ENCODE measurements around the gene PEX11A. TPM values are rescaled to one million over a fixed set of nuclear protein-coding genes. Genes with fewer than 3 reads are reported as not detected.

The PEX11A gene, protein sequence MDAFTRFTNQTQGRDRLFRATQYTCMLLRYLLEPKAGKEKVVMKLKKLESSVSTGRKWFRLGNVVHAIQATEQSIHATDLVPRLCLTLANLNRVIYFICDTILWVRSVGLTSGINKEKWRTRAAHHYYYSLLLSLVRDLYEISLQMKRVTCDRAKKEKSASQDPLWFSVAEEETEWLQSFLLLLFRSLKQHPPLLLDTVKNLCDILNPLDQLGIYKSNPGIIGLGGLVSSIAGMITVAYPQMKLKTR
- 6.3 to 7.3 TPM (median 6.5 TPM) in 3 replicates for total RNA-seq

DNA sequence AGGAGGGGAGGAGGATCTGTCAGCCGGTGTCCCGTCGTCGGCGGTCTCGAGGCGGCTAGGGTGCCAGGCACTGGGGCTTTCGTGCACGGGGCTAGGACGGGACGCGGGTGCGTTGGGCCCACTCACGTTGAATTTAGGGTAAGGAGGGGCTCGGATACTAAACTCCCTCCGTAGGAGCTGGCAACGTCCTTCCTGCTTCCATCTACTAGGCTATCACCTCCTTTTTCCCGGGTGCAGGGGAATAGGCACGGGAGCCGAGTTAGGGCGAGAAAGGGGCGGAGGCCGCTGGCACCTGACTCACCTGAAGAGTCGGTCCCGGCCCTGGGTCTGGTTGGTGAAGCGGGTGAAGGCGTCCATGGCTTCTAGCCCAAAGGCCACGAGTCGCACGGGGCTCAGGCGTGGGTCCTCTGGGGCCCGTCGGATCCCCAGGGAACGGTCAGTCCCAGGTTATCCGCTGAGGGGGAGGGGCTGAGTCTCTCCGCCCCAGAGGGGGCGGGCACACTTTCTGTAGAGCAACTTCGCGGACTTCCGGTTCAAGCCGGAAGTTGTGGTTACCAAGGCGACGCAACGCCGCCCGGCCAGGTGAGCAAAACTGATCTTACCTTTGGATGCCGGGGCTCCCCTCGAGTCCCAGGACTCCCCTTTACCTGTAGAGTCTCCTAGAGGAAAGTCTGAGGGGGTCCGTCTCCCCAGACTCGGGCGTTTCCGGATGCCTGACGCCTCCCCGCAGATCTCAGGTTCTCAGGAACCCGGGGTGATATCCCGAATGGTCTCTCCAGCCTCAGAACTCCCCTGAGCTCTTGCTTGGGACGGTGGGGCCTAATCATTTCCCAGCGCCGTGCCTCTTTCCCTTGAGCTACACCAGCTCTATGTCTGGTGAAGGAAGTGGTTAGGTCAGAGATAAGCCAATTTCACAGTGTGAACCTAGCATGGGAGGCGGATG is at the start of gene PEX11A, which contains the start of gene WDR93:
PEX11A (minus strand) TSS at position 479 of the 943 bp plus-strand sequence; CDS start at position 357, 122 bp downstream.
WDR93 (plus strand) TSS at position 536 of the 943 bp plus-strand sequence. CDS start 10,936 bp downstream, outside the sequence.
- H3K9me3 Mint-ChIP-seq: no peaks in the 10 kb centered on the region
- peak; percentile 54 to 82 for DNase-seq (ENCODE audit: low spot score in 2 of 2, unreplicated experiment in 2 of 2)
- H3K4me1 Mint-ChIP-seq: peaks cover 11% of the 10 kb centered on the region
- peaks cover 1% of the 10 kb centered on the region for H3K36me3 Mint-ChIP-seq
- H3K4me3 Mint-ChIP-seq: peak within 1 kb of the TSS; percentile 90
- TF ChIP-seq CTCF (IDR thresholded peaks at IDR 0.05; ENCODE audit: unreplicated experiment): no peak
- peaks cover 6% of the 10 kb centered on the region for H3K27me3 Mint-ChIP-seq (ENCODE audit: low read depth)
- H3K27ac Mint-ChIP-seq: peak within 1 kb of the TSS; percentile 63

DNA sequence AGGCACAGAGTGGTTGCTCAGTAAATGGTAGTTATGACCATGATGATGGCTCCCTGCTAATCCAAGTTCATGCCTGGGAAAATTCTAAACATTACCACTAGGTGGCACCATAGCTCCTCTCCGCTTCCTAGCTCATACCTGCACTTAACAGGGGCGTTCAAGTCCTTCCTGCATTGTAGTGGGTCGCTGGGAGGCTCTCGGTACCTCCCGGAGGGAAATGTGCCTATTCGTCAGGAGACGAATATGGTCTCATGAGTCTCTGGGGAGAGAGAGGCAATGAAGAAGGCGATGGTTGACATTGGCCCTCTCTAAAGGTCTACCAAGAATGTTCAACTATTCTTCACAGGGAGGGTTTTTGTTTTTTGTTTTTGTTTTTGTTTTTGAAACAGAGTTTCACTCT is 49.6 kb upstream of the PEX11A start:
- peaks cover 18% of the 10 kb centered on the region for H3K27me3 Mint-ChIP-seq (ENCODE audit: low read depth)
- peak; percentile 93 for TF ChIP-seq CTCF (IDR thresholded peaks at IDR 0.05; ENCODE audit: unreplicated experiment)
- H3K9me3 Mint-ChIP-seq: no peaks in the 10 kb centered on the region
- no peaks in the 10 kb centered on the region for H3K36me3 Mint-ChIP-seq
- H3K4me3 Mint-ChIP-seq: peak overlapping the region; percentile 42
- DNase-seq (ENCODE audit: low spot score in 2 of 2, unreplicated experiment in 2 of 2): peak in 1 of 2 experiments; percentile 69
- no peak overlapping the region for H3K27ac Mint-ChIP-seq
- peaks cover 4% of the 10 kb centered on the region for H3K4me1 Mint-ChIP-seq

- Mint-ChIP-seq H3K4me1 (peaks cover 4% of the 10 kb centered on the region), H3K27me3 (ENCODE audit: low read depth) (peaks cover 48% of the 10 kb centered on the region), H3K36me3 (no peaks in the 10 kb centered on the region), H3K9me3 (no peaks in the 10 kb centered on the region), H3K4me3 (no peak overlapping the region), H3K27ac (no peak overlapping the region)
- TF ChIP-seq CTCF (IDR thresholded peaks at IDR 0.05; ENCODE audit: unreplicated experiment): no peak
- DNase-seq (ENCODE audit: low spot score in 2 of 2, unreplicated experiment in 2 of 2): no peak
These were observed 45.2 kb upstream of the PEX11A start for GRCh38 chr15:89735773-89736172.

GRCh38 chr15:89732451-89733172 is 42.1 kb upstream of the PEX11A start:
- TF ChIP-seq CTCF (IDR thresholded peaks at IDR 0.05; ENCODE audit: unreplicated experiment): no peak
- Mint-ChIP-seq H3K4me1 (peaks cover 3% of the 10 kb centered on the region), H3K27ac (no peak overlapping the region), H3K9me3 (no peaks in the 10 kb centered on the region), H3K36me3 (no peaks in the 10 kb centered on the region), H3K27me3 (ENCODE audit: low read depth) (peaks cover 51% of the 10 kb centered on the region), H3K4me3 (no peak overlapping the region)
- no peak for DNase-seq (ENCODE audit: low spot score in 2 of 2, unreplicated experiment in 2 of 2)

GRCh38 chr15:89731275-89731674 is 40.7 kb upstream of the PEX11A start:
- H3K27ac Mint-ChIP-seq: no peak overlapping the region
- no peaks in the 10 kb centered on the region for H3K9me3 Mint-ChIP-seq
- H3K27me3 Mint-ChIP-seq (ENCODE audit: low read depth): peaks cover 52% of the 10 kb centered on the region
- H3K4me1 Mint-ChIP-seq: no peaks in the 10 kb centered on the region
- no peak for TF ChIP-seq CTCF (IDR thresholded peaks at IDR 0.05; ENCODE audit: unreplicated experiment)
- no peak for DNase-seq (ENCODE audit: low spot score in 2 of 2, unreplicated experiment in 2 of 2)
- H3K36me3 Mint-ChIP-seq: no peaks in the 10 kb centered on the region
- no peak overlapping the region for H3K4me3 Mint-ChIP-seq
